ENCODE results near the gene CACNA1F.

The CACNA1F gene

DNA sequence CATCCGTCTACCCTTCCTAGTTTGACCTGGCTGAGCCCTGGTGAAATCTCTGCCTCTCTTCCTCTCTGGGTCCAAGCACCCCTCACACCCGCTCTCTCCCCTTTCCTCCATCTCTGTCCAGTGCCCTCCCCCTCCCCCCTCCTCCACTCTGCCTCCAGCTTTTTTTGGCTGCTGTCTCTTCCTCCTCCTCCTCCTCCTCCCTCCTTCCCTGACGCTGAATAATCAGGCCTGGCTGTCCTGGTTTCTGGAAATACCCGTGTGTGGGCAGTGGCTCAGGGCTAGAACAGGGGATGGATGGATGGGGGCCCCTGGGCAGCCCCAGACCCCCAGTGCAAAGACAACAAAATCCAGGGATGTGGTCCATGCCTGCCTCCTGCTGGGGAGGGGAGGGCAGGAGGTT lies 28.4 kb downstream of the CACNA1F start:
- no peak overlapping the region for H3K4me3 ChIP-seq (replicated peaks; ENCODE audit: low read depth, low read length)
- DNase-seq (ENCODE audit: extremely low read depth, low read depth) = no peak
- TF ChIP-seq, protein P1, sequence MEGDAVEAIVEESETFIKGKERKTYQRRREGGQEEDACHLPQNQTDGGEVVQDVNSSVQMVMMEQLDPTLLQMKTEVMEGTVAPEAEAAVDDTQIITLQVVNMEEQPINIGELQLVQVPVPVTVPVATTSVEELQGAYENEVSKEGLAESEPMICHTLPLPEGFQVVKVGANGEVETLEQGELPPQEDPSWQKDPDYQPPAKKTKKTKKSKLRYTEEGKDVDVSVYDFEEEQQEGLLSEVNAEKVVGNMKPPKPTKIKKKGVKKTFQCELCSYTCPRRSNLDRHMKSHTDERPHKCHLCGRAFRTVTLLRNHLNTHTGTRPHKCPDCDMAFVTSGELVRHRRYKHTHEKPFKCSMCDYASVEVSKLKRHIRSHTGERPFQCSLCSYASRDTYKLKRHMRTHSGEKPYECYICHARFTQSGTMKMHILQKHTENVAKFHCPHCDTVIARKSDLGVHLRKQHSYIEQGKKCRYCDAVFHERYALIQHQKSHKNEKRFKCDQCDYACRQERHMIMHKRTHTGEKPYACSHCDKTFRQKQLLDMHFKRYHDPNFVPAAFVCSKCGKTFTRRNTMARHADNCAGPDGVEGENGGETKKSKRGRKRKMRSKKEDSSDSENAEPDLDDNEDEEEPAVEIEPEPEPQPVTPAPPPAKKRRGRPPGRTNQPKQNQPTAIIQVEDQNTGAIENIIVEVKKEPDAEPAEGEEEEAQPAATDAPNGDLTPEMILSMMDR (IDR thresholded peaks at IDR 0.05; ENCODE audit: low read depth, low read length, missing control alignments) = no peak

DNA sequence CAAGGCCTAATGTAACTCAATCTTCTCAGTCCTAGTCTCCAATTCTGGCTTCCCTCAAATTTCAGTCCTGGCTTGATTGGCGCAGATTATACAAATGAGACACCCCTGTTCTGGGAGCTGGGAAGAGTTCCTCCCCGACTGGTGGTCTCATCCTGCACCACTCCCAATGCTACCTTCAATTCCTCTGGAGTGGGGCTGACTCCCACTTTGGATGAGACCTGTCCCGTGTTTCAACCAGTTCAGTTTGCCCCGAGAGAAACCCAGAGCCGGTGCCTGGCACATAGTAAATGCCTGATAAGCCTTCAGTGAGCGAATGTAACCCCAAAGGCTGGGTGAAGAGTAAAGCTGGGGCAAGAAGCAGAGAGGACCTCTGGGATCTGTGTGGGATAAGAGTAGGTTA lies 29.1 kb downstream of the CACNA1F start:
- no peak overlapping the region for H3K4me3 ChIP-seq (replicated peaks; ENCODE audit: low read depth, low read length)
- TF ChIP-seq, protein P1 (IDR thresholded peaks at IDR 0.05; ENCODE audit: low read depth, low read length, missing control alignments) = no peak
- no peak for DNase-seq (ENCODE audit: extremely low read depth, low read depth)

DNA sequence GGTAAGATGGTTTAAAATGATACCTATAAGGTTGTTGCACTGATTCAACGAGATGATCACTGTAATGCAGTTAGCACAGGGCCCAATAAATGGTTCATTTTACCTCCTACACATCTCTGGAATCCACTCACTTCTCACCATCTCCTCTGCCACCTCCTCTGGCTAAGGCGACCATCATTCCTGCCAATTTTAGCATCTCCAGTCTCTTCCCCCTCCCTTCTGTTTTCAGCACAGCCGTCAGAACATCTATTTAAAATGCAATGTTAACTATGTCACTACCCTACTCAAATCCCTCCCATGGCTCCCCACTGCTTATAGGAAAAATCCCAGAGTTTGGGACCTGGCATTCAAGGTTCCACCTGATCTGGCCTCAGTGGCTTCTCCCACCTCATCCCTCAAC lies 29.6 kb downstream of the CACNA1F start:
- no peak overlapping the region for H3K4me3 ChIP-seq (replicated peaks; ENCODE audit: low read depth, low read length)
- TF ChIP-seq, protein P1 (IDR thresholded peaks at IDR 0.05; ENCODE audit: low read depth, low read length, missing control alignments) = no peak

DNA sequence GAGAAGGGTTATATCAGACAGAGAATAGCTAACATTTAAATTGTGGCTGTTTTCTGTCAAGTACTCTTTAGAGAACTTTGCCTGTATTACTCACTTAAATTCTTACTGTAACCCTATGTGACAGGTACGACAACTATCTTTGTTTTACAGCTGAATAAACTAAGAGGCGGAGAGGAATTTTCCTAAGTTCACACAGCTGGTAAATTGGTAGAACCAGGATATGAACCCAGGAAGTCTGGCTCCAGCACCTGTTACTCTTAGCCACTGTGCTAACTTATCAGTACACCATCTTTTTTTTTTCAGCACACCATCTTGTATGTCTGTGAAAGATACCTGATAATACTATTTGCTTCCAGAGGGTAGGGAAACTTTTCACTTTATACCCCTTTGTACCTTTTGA lies 31.1 kb downstream of the CACNA1F start:
- no peak for DNase-seq (ENCODE audit: extremely low read depth, low read depth)
- H3K4me3 ChIP-seq (replicated peaks; ENCODE audit: low read depth, low read length) = no peak overlapping the region
- TF ChIP-seq, protein P1 (IDR thresholded peaks at IDR 0.05; ENCODE audit: low read depth, low read length, missing control alignments) = no peak

More for the DNA sequence above, 29.6 kb downstream of the CACNA1F start:
- no peak for DNase-seq (ENCODE audit: extremely low read depth, low read depth)

DNA sequence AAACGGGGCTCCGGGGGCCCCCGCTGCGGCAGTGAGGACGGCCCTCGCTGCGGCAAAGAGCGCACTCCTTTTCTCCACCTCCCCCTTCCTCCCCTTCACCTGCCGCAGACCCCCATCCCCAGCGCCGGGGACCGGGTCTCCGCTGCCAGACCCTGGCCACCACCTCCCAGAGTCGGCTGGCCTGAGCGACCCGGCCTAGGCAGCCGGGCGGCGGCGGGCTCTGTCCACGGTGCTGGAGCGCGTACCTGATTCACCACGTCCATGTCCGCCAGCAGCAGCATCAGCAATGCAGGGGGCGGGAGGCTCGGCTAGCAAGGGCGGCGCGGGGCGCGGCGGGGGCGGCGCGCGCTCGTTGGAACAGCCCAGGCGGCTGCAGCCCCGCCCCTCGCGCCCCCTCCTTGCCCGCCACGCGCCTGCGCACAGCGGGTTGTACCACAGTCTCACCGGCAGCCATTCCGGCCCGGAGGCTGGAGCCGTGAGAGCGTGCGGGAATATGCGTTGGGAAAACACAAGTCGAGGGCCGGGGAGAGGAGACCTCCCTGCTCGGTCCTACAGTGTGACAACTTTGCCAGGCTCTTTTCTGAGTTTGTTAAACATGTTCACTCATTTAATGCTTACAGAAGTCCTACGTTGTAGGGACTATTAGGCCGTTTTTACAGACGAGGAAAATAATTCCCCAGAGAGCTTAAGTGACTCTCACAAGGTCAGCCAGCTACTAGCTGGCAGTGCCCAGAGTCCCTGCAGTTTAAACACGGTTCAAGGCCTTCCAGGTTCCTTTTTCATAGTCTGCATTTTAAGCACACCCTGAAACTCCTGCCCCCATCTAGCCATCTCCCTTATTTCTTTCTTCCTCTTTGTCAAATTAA lies 33.0 kb downstream of the CACNA1F start, which contains the start of gene SYP:
TSS of gene SYP (minus strand) at position 288 of the 866 bp plus-strand sequence. CDS start at position 281, 7 bp downstream.
- no peak for DNase-seq (ENCODE audit: extremely low read depth, low read depth)
- TF ChIP-seq, protein P1 (IDR thresholded peaks at IDR 0.05; ENCODE audit: low read depth, low read length, missing control alignments) = no peak
- H3K4me3 ChIP-seq (replicated peaks; ENCODE audit: low read depth, low read length) = no peak within 1 kb of the TSS; the same call in 1 of the 2 replicates

DNA sequence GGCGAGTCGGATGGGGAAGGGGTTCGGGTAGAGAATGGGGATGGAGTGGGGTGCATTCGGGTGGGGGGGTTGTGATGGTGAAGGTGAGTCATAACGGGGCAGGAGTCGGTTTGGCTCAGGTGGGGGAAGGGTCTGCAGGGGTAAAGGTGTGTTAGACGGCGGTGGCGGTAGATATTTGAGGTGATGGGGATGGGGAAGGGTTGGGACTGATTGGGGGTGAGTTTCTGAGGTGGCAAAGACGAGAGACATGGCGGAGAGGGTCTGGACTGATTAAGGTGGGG lies 33.9 kb downstream of the CACNA1F start:
- no peak overlapping the region for H3K4me3 ChIP-seq (replicated peaks; ENCODE audit: low read depth, low read length)
- TF ChIP-seq, protein P1 (IDR thresholded peaks at IDR 0.05; ENCODE audit: low read depth, low read length, missing control alignments) = no peak
- DNase-seq (ENCODE audit: extremely low read depth, low read depth) = no peak

All from HFF-Myc (cell line).